ENCODE results near the gene CMKLR1. TPM values are rescaled to one million over a fixed set of nuclear protein-coding genes. Genes with fewer than 3 reads are reported as not detected.

CMKLR1 gene, protein sequence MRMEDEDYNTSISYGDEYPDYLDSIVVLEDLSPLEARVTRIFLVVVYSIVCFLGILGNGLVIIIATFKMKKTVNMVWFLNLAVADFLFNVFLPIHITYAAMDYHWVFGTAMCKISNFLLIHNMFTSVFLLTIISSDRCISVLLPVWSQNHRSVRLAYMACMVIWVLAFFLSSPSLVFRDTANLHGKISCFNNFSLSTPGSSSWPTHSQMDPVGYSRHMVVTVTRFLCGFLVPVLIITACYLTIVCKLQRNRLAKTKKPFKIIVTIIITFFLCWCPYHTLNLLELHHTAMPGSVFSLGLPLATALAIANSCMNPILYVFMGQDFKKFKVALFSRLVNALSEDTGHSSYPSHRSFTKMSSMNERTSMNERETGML
- not detected for polyA plus RNA-seq (2012; ENCODE audit: insufficient read length, low read depth)

DNA sequence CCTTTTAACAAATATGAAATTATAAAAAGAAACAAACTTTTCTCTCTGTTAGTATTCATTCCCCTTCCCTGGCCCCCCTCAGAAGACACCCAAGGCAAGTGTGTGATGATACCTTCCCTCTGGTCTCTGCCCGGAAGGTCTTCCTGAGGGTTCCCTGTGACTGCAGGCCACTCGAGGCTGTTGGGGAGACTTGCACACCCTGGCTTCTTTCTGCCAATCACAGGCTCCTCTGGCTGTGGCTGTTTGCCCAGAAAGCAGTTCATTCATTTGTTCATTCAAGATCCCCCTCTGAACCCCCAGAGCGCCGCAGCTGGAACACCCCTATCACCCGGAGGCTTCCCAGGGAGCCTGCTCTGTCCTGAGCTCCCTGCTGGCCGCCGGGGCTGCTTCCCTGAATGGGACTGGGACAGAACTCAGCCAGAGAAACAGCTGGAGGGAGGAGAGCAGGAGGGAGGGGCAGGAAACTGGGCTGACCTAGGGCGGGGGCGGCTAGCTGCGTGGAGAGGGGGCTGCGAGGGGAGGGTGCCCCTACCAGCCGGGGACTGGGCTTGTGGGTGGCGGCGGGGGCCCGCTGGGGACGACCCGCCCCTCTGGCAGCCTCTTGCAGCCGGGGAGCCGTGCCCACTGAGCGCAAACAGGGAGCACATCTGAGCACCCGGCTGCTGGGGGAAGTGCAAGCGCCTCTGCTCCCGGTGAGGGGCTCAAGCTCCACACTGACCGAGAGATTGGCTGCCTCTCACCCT is at the start of gene CMKLR1:
Gene CMKLR1 (minus strand): TSS at position 397 of the 743 bp plus-strand sequence. CDS start 45,720 bp downstream, outside the sequence.
- TF ChIP-seq SIN3A (IDR thresholded peaks at IDR 0.05; ENCODE audit: borderline replicate concordance, insufficient read depth, low read length), result no peak
- no peak for TF ChIP-seq TAF1 (IDR thresholded peaks at IDR 0.05; ENCODE audit: borderline replicate concordance, insufficient read depth, low read length)
- TF ChIP-seq, protein P1, sequence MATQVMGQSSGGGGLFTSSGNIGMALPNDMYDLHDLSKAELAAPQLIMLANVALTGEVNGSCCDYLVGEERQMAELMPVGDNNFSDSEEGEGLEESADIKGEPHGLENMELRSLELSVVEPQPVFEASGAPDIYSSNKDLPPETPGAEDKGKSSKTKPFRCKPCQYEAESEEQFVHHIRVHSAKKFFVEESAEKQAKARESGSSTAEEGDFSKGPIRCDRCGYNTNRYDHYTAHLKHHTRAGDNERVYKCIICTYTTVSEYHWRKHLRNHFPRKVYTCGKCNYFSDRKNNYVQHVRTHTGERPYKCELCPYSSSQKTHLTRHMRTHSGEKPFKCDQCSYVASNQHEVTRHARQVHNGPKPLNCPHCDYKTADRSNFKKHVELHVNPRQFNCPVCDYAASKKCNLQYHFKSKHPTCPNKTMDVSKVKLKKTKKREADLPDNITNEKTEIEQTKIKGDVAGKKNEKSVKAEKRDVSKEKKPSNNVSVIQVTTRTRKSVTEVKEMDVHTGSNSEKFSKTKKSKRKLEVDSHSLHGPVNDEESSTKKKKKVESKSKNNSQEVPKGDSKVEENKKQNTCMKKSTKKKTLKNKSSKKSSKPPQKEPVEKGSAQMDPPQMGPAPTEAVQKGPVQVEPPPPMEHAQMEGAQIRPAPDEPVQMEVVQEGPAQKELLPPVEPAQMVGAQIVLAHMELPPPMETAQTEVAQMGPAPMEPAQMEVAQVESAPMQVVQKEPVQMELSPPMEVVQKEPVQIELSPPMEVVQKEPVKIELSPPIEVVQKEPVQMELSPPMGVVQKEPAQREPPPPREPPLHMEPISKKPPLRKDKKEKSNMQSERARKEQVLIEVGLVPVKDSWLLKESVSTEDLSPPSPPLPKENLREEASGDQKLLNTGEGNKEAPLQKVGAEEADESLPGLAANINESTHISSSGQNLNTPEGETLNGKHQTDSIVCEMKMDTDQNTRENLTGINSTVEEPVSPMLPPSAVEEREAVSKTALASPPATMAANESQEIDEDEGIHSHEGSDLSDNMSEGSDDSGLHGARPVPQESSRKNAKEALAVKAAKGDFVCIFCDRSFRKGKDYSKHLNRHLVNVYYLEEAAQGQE (IDR thresholded peaks at IDR 0.05; ENCODE audit: insufficient read depth in 1 of 2, low read depth in 2 of 2, low read length in 2 of 2), result no peak
- TF ChIP-seq FOXP2 (optimal IDR thresholded peaks at IDR 0.05; ENCODE audit: borderline replicate concordance, extremely low read depth, extremely low read length, insufficient read depth), result no peak
- TF ChIP-seq POLR2AphosphoS5 (IDR thresholded peaks at IDR 0.05; ENCODE audit: low read depth, low read length), result no peak

DNA sequence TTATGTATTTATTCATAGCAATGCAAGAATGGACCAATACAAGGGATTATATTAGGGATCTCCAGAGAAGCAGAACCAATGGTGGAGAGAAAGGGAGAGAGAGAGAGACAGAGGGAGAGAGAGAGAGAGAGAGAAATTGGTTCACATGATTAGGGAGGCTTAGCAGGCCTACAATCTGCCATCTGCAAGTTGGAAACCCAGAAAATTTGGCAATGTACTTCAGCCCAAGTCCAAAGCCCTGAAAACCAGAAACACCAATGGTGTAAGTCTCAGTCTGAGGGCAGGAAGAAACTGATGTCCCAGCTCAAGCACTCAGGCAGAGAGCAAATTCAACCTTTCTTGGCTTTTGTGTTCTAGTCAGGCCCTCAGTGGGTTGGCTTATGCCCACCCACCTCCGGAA is 48.7 kb upstream of the CMKLR1 start:
- TF ChIP-seq TAF1 (IDR thresholded peaks at IDR 0.05; ENCODE audit: borderline replicate concordance, insufficient read depth, low read length) (no peak), POLR2AphosphoS5 (IDR thresholded peaks at IDR 0.05; ENCODE audit: low read depth, low read length) (no peak), FOXP2 (optimal IDR thresholded peaks at IDR 0.05; ENCODE audit: borderline replicate concordance, extremely low read depth, extremely low read length, insufficient read depth) (no peak)
- TF ChIP-seq, protein P1 (IDR thresholded peaks at IDR 0.05; ENCODE audit: insufficient read depth in 1 of 2, low read depth in 2 of 2, low read length in 2 of 2), result no peak

DNA sequence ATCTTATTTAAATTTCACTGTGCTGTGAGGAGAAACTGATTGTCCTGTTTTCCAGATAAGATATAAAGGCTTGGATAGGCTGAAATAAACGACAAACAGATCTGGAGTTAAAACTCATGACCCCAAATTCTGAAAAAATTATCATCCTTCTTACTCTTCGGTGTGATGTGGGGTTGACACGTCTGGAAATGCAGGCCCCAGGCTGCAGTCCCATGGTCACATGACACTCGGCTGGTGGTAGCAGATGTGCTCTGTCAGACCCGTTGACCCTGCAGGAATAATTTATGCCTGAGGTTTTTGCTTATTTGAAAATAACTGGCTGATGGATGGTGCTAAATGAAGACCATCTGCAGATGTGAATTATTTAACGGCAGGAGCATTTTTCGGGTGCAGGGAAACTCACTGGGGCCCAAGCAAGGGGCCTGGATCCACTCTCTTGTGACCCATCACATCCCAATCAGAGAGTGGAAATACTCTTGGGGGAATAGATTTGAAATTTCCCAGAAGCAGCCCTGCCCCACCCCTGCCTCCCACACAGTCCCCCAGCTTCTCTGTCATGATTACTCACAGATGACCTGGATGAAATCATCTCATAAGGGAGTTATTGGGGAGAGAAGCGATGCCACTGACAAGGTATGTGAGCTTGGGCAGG is 47.7 kb upstream of the CMKLR1 start:
- TF ChIP-seq TAF1 (IDR thresholded peaks at IDR 0.05; ENCODE audit: borderline replicate concordance, insufficient read depth, low read length), result no peak
- no peak for TF ChIP-seq FOXP2 (optimal IDR thresholded peaks at IDR 0.05; ENCODE audit: borderline replicate concordance, extremely low read depth, extremely low read length, insufficient read depth)
- TF ChIP-seq POLR2AphosphoS5 (IDR thresholded peaks at IDR 0.05; ENCODE audit: low read depth, low read length), result no peak
- TF ChIP-seq, protein P1 (IDR thresholded peaks at IDR 0.05; ENCODE audit: insufficient read depth in 1 of 2, low read depth in 2 of 2, low read length in 2 of 2), result no peak
- TF ChIP-seq SIN3A (IDR thresholded peaks at IDR 0.05; ENCODE audit: borderline replicate concordance, insufficient read depth, low read length), result no peak

DNA sequence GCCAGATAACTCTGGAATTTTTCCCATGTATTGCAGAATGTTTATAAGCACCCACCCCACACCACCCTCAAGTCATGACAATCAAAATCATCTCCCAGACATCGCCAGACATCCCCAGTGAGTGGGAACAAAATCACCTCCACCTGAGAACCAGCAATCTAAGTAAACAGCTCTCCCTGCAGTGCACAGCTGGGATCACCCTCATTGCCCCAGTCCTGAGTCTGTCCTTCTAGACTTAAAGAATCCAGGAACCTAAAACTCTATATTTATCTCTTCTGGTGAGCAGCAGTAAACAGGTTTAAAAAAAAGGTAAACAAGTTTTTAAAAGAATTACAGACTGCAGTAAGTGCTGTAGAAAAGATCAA is 43.3 kb upstream of the CMKLR1 start:
- TF ChIP-seq FOXP2 (optimal IDR thresholded peaks at IDR 0.05; ENCODE audit: borderline replicate concordance, extremely low read depth, extremely low read length, insufficient read depth), result no peak

DNA sequence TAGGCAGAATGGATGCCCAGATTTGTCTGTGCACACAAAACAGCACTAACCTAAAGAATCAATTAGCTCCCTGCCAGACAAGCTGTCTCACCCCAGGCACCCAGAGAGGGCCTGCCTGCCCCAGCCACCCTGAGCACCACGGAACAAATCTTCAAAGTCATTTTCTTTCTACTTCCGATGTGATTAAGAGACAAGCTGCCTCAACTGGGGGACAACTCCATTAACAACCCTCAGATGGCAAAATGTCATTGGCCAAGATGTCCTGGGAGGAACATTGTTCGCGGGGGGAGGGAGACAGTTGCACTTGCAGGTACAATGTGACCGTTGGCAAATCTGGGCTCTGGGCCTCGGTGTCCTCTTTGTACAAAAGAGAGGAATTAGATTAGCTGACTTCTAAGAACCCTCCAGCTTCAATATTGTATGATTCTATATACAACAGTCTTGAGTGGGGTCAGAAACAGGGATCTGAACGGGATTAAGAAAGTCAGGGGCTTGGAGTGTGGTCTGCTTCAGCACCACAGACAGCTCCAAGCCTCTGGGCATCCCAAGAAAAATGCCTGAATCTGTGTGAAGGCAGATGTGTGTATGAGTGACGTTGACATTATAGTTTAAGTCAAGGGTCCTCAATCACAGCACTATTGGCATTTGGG is 42.8 kb upstream of the CMKLR1 start:
- TF ChIP-seq, protein P1 (IDR thresholded peaks at IDR 0.05; ENCODE audit: insufficient read depth in 1 of 2, low read depth in 2 of 2, low read length in 2 of 2), result peak; percentile 80 to 94
- TF ChIP-seq FOXP2 (optimal IDR thresholded peaks at IDR 0.05; ENCODE audit: borderline replicate concordance, extremely low read depth, extremely low read length, insufficient read depth), result no peak
